H1 (cell line): ENCODE measurements around the gene ZNF441.
"Not testable (repeated sequence)": the region's sequence is repeated elsewhere in the genome, so short reads cannot be mapped to it uniquely, and the experiment has no call there.

Source experiments
- BRCA1 ChIP-seq: IDR thresholded peaks from 2 replicates; pipeline ENCODE4 v1.6.1; 2012; ENCODE audit warnings: low read depth, low read length, improper control_type of control experiment
- CHD2 ChIP-seq: IDR thresholded peaks from 2 replicates; pipeline ENCODE4 v1.6.1; 2012; ENCODE audit warnings: low read length, improper control_type of control experiment
- EP300 ChIP-seq, 2 experiments: IDR thresholded peaks; 1 replicate in 1 of 2; 2 replicates in 1 of 2; pipeline ENCODE4 v1.6.1; 2011 to 2012; ENCODE audit warnings: low read depth in 2 of 2, low read length in 2 of 2, mild to moderate bottlenecking in 2 of 2, borderline replicate concordance in 1 of 2, inconsistent platforms in 1 of 2, moderate library complexity in 1 of 2
- GTF2F1 ChIP-seq: IDR thresholded peaks from 2 replicates; pipeline ENCODE4 v1.6.1; 2012; ENCODE audit warnings: low read depth, low read length, improper control_type of control experiment, borderline replicate concordance
- HDAC2 ChIP-seq, 2 experiments: fragments of 300-600 bp in 1 of 2; sonication (generic) in 1 of 2; IDR thresholded peaks; 2 replicates each; pipeline ENCODE4 v1.6.1; 2011 to 2012; ENCODE audit warnings: low read depth in 2 of 2, low read length in 2 of 2, mild to moderate bottlenecking in 2 of 2, moderate library complexity in 2 of 2, borderline replicate concordance in 1 of 2, inconsistent platforms in 1 of 2
- NRF1 ChIP-seq: IDR thresholded peaks from 2 replicates; pipeline ENCODE4 v1.6.1; 2011; ENCODE audit warnings: mild to moderate bottlenecking, low read depth, low read length, improper control_type of control experiment
- POLR2AphosphoS5 ChIP-seq: IDR thresholded peaks from 2 replicates; pipeline ENCODE4 v1.6.1; 2011; ENCODE audit warnings: low read depth, low read length
- SIRT6 ChIP-seq: IDR thresholded peaks from one replicate; pipeline ENCODE4 v1.7.1; 2012; ENCODE audit warnings: low read length, inconsistent platforms
- TF ChIP-seq, protein P1 (sequence below), 3 experiments: IDR thresholded peaks; 1 replicate in 2 of 3; 2 replicates in 1 of 3; pipeline versions ENCODE4 v1.5.1 to v1.6.1; 2011; ENCODE audit warnings: low read length in 3 of 3, mild to moderate bottlenecking in 3 of 3, inconsistent platforms in 2 of 3, low read depth in 1 of 3, moderate library complexity in 1 of 3; ENCODE audit not compliant: insufficient read depth in 1 of 3; ENCODE audit errors: control extremely low read depth in 1 of 3
- TF ChIP-seq, protein P2 (sequence below): IDR thresholded peaks from 2 replicates; pipeline ENCODE4 v1.6.1; 2011; ENCODE audit warnings: low read depth, mild to moderate bottlenecking, low read length; ENCODE audit not compliant: insufficient read depth

DNA sequence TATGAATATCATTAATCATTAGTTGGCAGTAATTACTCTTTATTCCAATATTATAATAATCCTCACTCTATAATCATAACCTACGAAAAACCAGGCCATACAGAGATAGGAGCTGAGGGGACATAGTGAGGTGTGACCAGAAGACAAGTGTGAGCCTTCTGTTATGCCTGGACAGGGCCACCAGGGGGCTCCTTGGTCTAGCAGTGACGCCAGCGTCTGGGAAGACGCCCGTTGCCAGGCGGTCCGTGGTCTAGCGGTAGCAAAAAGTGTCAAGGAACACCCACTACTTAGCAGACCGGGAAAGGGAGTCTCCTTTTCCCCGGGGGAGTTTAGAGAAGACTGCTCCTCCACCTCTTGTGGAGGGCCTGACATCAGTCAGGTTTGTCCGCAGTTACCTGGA is 4.7 kb downstream of the ZNF441 start:
- TF ChIP-seq NRF1; EP300 (IDR thresholded peaks at IDR 0.05; ENCODE audit: borderline replicate concordance in 1 of 2, low read depth in 2 of 2, low read length in 2 of 2); HDAC2 (IDR thresholded peaks at IDR 0.05; ENCODE audit: borderline replicate concordance in 1 of 2, low read depth in 2 of 2, low read length in 2 of 2); SIRT6; GTF2F1; BRCA1; POLR2AphosphoS5; CHD2: not testable (repeated sequence)
- TF ChIP-seq, protein P1, sequence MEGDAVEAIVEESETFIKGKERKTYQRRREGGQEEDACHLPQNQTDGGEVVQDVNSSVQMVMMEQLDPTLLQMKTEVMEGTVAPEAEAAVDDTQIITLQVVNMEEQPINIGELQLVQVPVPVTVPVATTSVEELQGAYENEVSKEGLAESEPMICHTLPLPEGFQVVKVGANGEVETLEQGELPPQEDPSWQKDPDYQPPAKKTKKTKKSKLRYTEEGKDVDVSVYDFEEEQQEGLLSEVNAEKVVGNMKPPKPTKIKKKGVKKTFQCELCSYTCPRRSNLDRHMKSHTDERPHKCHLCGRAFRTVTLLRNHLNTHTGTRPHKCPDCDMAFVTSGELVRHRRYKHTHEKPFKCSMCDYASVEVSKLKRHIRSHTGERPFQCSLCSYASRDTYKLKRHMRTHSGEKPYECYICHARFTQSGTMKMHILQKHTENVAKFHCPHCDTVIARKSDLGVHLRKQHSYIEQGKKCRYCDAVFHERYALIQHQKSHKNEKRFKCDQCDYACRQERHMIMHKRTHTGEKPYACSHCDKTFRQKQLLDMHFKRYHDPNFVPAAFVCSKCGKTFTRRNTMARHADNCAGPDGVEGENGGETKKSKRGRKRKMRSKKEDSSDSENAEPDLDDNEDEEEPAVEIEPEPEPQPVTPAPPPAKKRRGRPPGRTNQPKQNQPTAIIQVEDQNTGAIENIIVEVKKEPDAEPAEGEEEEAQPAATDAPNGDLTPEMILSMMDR (IDR thresholded peaks at IDR 0.05; ENCODE audit: control extremely low read depth in 1 of 3, insufficient read depth in 1 of 3, low read depth in 1 of 3, low read length in 3 of 3): peak; percentile 53 to 61 (median 58)
- TF ChIP-seq, protein P2, sequence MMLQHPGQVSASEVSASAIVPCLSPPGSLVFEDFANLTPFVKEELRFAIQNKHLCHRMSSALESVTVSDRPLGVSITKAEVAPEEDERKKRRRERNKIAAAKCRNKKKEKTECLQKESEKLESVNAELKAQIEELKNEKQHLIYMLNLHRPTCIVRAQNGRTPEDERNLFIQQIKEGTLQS: not testable (repeated sequence)
